Forelimb muscle (tissue), 1 donor: Measurements from ENCODE around the gene PAPPA. TPM values are rescaled to one million over a fixed set of nuclear protein-coding genes. Genes with fewer than 3 reads are reported as not detected.

Experiments
- DNase-seq: peaks from one replicate; pipeline ENCODE4 v3.0.0-alpha.2; 2013; ENCODE audit warnings: low read depth
- polyA plus RNA-seq: library from polyadenylated mRNA; unstranded; fragments of 120-200 nt; gene quantifications from one replicate; pipeline ENCODE4 v1.2.1, GENCODE V29; 2013; ENCODE audit not compliant: insufficient read length

Gene PAPPA
- polyA plus RNA-seq, 1 donor, result 0.49 TPM

DNA sequence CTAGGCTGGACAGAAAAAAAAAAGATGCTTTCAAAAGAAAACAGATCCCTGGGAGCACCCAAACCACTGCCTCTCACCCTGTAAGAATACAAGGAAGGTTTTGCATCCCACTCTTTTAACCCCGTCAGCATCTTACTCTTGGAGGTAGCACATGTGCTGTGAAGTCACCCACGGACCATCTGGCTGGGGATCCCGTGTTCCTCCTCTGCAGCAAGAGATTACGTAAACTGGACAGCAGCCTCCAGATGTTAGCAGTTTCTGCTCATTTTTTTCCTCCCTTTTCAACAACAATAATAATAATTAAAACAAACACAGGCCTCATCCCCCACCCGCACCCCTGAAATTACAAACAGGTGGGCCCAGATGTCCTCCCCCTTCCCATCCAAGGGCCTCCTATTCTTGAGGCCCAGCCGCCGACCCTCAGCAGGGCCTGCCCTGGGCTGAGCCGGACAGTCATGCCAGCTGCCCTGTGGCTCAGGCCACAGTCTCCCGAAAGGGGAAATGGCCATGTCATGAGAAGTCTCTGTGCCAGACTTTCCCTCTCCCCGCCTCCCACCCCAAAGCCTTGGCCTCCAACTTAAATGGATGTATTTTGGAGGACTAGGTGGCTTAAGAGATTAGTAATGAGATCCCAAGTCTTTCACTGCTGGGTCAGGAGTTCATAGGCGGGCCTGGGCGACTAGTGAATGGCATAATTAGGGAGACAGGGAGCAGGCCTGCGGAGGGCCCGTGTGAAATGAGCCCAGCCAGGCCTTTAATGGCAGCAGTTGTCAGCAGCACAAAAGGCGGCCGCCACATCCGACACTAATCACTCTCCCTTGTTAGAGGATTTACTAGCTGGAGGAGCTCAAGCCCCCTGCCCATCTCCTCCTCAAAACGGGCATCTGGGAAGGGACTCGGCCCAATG lies 165.1 kb downstream of the PAPPA start:
- peak; percentile 60 for DNase-seq

DNA sequence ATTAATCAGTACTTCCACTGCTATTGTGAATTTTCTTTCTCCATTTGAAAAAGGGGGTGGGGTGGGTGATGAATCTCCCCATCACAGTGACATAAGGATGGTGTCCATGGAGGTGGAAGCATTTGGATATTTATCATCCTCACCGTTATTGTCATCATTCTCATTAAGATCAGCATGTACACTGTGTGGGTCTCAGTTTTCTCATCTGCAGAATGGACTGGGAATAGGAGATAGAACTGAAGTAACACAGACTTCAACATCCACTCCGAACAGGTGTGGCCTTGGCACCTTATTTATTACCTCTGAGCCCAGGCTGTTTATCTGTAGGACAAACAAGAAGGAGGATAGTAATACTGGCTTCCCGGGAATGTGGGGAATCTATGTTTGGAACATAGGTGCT lies 165.9 kb downstream of the PAPPA start:
- DNase-seq, result no peak

DNA sequence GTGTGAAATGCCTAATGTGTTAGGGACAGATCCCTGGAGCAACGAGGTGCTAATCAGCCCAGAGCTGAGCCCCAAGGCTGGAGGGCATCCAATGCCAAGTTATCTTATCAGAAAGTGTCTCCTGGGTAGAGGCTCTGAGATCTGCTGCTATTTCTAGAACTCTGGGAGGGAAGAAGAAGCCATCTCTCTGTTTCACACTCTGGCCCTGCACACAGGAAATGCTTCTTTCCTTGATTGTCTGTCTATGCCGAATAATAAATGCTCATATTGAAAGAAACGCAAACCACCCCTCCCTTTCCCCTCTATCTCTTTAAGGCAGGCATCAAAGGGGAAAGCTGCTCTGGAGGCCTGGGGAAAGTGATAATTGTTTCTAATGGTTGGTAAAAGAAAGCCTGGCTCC lies 166.7 kb downstream of the PAPPA start:
- no peak for DNase-seq

DNA sequence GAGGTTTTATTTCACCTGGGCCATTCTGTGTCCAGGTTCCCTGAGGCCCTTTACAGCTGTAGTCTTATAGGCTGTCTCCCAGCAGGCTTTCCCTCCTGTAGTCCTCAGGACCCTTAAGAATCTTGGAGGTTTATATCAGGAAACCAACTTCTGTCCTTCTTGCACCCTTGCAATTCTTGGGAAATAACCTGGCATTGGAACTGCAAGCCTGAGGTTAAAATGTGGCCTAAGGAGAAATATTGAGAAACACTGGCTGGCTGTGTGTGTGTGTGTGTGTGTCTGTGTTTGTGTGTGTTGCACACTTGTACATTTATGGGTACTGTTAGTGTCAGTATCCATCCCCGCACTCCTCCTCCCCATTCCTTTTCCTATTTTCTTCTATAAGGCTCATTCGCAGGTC lies 168.9 kb downstream of the PAPPA start:
- no peak for DNase-seq

DNA sequence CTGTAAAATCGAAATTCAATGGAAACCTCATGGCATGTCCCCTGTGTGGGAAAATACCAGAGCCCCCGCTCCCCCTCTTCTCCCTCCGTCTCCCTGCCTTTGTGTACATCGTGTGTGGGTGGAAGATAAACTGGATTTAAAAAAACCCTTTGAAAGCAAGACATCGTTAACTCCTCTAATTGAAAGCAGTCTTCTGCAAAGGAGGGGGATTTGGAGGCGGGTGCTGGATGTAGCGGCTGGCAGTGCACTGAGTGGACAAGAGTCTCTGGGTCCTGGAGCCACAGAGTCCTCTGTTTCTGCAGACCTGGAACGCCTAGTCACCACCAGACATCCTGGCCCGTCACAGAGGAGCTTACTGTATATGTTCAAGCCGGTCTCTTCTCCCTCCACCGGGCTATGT lies 169.4 kb downstream of the PAPPA start:
- no peak for DNase-seq

DNA sequence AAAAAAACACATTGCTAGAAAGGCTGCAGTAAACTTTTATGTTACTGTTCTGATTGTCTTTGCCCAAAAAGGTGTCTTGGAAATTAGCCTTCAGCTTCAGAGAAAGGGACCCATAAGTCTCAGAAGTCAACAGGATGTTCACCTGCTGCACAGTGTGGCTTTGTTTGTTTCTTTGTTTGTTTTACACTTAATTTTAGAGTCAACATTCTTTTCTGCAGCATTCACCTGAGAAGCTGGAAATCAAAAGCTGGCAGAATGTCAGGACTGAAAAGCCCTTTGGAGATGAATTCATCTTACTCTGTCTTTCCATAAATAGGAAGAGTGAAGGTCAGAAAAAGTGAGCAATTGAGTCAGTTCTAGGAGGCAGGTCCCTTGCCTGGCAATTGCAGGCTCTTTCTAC lies 170.0 kb downstream of the PAPPA start:
- DNase-seq, result no peak

DNA sequence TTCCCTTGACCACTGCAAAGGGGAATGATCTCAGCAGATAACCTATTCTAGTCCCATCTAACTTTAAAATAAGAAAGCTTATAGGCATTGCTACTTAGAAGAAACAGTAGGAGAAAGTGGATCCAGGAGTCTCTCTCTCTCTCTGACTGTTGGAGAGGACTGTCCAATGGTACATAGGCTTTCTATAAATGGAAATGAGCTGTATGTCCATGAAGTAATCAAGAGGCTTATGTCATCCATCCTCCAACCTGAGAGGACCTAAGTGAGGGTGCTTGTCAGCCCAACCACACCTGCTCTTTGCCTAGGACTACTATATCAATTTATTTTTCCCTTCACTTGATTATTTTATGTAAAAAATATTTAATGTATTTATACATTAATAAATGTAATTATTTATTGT lies 172.3 kb downstream of the PAPPA start:
- no peak for DNase-seq

DNA sequence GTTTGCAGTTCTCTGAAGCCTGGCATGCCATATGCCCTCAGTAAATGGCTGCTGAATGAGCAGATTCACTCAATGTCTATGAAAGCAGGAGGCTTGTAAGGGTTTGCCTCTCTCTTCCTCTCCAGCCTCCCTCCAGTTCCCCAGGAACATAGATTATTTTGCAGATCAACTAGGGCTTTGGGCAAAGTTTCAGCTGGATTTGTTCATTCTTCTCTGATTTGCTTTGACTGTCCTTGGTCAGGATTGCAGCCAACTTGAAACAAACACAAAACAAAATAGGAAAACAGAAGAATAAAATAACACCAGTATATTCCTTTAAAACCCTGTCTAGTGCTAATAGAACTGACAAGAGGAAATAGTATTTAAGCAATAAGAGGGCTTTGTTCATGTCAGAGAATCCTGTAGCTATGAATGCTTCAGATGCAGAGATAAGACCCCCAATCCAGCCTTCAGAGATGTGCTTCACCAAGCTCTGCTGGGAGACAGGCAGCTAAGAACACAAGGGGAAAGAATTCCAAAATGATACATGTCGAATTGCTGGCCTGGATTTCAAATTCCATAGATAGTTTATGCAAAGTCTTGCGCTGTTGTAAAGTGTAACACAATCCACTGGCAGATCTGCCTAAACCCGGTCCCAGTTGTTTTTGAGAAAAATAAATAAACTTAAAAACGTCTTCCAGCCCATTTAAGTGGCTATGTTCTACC lies 174.3 kb downstream of the PAPPA start:
- no peak for DNase-seq

DNA sequence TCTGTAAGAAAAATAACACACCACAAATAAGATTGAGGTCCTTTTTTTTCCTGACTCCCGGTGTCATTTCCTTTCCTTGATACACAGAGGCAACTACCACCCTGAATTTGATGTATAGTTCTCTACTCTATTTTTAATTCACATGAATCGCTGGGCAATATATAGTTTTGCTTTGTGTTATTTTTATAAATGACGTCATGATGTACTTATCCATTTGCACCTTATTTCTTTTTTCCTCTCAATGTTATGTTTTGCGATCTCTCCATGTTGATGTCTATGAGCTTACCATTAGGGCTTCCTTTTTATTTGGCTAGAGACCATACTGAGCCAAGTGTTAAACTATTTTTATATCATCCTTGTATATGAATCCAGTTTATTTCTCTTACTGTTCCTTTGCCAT lies 175.9 kb downstream of the PAPPA start:
- no peak for DNase-seq

DNA sequence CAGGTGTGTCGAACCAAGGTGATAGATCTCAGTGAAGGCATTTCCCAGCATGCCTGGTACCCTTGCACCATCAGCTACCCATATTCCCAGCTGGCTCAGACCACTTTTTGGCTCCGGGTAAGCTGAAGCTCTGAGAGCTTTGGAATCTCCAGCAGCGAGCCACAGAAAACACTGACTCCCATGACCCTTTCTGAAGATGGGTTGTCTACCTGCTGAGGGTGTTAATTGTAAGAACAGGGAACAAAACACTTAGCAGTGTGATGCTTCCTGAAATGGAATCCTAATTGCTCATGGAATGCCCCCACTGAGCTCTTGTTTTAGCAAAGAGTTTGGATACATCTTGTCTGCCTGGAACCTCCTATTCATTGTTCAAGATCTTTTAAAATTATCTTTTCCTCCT lies 177.7 kb downstream of the PAPPA start:
- no peak for DNase-seq

DNA sequence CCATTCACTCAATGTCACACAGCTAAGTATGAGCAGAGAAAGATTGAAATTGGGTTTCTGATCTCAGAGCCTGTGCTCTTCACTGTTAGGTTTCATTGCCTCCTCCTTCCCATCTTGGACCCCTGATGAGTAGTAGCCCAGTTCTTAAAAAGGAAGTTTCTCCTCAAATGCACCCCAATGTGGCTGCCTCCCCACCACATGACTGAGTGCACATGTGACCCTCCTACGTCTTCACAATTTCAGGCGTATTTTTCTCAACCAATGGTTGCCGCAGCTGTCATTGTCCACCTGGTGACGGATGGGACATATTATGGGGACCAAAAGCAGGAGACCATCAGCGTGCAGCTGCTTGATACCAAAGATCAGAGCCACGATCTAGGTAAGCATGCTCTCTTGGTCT lies 178.5 kb downstream of the PAPPA start:
- no peak for DNase-seq

DNA sequence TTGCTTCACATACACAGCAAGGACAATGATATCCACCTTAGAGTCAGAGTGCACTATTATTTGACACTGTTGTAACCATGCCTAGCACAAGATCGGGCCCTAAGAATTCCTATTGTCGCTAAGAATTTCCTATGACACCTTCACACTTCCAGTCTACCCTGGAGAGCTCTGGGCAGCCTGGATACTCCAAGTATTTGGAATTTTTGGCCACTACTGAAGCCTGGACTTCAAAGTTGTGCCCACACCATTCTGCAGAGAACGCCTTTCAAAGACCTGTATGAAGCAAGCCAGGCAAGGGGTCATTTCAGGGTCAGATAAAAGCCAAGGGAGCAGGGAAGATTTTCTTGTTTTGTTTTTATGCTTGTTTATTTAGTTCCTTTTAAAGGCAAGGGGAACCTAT lies 179.7 kb downstream of the PAPPA start:
- no peak for DNase-seq

DNA sequence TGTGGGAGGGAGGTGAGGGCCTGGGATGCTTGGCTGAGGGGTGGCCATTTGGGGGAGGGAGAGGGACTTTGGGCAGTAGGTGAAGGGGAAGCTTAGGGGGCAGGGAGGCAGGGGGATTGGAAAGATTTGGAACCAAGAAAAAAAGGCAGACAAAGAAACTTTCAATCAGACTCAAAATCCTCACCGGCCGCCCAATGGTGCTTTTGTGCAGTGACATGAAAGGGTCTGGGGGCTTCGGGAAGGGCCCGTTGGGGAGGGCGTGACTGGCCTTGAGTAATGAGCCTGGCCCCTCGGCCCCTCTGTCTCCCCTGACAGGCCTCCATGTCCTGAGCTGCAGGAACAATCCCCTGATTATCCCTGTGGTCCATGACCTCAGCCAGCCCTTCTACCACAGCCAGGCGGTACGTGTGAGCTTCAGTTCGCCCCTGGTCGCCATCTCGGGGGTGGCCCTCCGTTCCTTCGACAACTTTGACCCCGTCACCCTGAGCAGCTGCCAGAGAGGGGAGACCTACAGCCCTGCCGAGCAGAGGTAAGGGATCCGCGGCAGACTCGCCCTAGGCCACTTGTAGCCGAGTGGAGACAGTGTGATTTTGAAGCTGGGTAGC lies 181.1 kb downstream of the PAPPA start:
- DNase-seq, result no peak

DNA sequence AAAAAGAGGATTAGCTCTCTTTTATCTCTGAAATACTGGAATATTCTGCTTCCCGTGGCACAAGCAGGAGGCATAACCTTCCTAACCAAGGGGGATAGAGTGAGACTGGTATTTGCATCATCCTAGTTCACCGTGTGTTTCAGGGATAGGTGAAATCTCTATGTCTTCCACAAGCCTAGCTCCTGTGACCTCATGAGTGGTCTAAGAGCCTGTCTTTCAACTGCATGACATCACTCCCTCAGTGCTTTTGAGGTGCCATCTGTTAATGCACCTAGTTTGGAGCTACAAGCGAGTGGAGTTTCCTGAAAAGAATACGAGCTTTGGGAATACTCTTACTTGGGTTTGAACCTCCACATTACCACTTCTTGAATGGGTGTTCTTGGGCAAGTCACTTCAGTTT lies 181.8 kb downstream of the PAPPA start:
- no peak for DNase-seq

DNA sequence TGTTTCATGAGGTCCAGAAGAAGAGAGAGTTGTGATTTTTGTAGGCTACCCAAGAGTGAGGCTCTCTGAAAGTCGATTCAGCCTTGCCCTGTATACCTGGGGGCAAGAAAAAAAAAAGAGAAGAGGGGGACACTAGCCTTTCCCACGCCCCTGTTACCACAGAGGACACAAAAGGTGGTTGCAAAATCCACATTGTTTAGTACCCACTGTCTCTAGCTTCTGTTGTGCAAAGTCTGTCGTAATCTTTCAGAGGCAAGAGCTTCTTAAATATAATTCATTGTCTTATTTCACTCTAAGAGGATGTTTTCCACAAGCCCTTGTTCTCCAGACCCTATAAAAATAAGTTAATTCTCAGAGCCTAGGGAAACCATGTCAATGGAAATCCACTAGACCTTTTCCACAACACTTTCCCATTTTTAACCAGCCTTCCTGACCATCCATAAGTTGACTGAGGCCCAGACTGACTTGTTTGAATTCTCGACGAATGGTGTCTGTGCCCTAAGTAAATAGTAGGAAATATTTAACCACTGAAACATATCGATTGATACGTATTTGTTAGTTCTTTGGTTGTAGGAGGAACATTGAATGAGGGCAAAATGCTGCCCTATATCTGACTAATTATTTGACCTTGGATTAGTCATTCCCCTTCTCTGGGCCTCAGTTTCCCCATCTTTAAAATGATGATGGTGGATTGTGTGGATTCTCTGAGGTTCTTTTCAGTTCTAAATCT lies 182.7 kb downstream of the PAPPA start:
- no peak for DNase-seq

DNA sequence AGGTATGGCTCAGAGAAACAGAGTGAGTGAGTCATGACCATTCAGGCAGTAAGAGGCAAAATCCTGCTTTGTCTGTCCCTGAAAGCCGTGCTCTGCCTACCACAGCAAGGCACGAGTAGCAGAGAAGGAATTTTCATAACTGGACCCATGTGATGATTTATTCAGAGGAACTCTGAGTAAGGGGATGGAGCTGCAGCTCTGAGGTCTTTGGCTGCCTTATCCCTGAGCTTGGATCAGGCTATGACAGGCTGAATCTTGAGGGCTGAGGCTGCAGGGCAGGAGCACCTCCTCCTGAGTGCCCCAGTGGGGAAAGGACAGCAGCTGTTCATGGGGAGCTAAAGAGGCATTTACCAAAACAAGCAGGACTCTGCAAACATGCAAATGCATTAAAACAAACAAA lies 183.4 kb downstream of the PAPPA start:
- DNase-seq, result no peak

DNA sequence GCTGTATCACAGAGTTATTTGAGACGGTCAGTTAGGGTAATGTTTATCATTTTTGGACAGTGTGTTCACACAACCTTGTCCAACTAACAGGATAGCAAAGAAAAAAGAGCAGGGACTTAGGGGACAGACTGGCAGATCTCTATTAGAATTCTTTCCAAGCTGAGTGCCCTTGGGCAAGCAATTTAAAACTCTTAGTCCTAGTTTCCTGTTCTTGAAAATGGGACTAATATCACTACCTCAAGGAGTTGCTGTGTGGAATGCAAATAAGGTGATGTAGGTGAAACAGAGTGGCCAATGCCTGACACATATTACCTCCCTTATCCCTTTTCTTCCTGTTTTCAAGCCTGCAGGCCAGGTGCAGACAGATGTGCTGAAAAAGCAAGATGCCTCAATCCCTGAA lies 186.7 kb downstream of the PAPPA start:
- no peak for DNase-seq

DNA sequence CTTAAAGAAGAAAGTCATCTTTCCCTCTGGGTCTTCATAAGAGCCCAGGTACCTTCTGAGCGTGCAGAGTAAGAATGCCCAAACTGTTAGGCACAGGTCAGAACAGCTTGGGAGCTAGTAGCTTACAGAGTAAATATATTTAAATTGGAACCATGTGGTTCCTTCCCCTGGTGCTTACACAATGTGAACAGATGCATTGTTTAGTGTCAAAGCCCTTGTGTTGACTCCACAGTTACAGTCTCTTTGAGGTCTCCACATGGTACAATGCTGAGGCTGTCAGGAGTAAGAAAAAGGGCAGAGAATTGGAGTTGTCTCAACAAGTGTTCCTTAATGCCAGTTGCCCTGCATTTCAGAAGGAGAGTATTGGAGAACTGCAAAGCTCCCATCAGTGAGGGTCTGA lies 188.5 kb downstream of the PAPPA start:
- DNase-seq, result no peak

DNA sequence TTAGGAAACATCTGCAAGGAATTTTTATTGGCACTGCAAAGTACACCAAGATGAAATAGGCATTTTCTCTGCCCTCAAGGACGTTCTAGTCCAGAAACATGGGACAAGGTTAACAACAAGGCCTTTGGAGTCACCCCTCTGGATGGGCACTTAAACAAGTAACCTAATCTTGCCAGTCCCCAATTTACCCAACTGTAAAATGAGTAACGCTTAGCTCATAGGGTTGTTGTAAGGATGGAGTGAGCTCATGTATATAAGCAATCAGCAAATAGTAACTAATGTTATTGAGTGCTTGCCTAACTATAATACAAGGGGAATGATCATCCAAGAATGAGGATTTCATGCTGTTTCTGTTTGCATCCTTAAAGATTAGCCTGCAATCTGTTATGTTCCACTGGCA lies 189.3 kb downstream of the PAPPA start:
- DNase-seq, result no peak

DNA sequence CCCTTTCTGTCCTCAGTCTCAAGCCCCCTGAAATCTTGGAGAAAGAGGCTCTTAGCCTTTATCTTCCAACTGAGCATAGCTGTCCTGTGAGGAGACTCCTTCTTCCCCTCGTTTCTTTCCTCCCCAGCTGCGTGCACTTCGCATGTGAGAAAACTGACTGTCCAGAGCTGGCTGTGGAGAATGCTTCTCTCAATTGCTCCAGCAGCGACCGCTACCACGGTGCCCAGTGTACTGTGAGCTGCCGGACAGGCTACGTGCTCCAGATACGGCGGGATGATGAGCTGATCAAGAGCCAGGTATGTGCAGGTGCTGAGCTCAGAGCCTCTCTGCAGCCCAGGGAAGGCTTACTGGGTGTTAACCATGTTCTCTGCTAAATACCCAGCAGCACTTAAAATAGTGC lies 190.8 kb downstream of the PAPPA start:
- DNase-seq, result no peak

DNA sequence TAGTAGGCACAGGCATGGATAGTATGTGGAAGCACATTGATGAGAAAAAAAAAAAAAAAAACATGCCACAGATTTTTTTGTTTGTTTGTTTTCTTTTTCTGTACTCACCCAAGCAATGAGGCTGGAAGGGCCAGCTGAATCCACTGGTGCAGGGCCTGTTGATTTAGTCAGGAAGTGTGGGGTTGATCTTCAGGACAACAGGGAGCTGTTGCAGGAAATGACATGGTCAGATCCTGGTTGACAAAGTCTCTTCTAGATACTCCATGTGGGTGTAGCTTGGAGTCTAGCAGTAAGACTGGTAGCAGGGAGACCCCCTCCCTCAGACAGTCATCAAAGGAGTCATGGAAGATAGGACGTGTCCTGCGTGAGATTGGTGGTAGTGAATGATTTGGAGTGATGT lies 191.8 kb downstream of the PAPPA start:
- no peak for DNase-seq

DNA sequence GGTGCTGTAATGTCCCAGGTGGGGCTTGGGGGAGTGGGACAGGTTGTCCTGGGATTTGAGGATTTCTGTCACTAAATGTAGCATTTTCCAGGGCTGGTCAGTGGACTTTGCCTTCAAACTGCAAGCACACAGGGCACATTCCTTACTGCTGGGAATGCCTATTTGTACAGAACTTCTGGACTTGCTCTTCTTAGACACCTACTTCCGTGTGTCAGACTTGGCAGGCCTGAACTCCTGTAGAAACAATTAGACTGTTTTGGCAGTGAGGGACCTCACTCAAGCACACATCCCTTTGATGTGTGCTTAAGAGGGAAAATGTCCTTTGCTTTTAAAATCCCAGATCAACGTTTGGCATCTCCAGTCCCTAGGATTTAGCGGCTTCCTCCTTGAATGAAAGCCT lies 192.2 kb downstream of the PAPPA start:
- no peak for DNase-seq
